HG03066 (cell line): ENCODE data around the gene HLA-DPB1.

Experiments used
- ATAC-seq: cut with Tn5 transposase; IDR thresholded peaks from one replicate; pipeline ENCODE4 v1.9.1; 2021; ENCODE audit warnings: low read depth; ENCODE audit not compliant: unreplicated experiment

Gene HLA-DPB1

DNA sequence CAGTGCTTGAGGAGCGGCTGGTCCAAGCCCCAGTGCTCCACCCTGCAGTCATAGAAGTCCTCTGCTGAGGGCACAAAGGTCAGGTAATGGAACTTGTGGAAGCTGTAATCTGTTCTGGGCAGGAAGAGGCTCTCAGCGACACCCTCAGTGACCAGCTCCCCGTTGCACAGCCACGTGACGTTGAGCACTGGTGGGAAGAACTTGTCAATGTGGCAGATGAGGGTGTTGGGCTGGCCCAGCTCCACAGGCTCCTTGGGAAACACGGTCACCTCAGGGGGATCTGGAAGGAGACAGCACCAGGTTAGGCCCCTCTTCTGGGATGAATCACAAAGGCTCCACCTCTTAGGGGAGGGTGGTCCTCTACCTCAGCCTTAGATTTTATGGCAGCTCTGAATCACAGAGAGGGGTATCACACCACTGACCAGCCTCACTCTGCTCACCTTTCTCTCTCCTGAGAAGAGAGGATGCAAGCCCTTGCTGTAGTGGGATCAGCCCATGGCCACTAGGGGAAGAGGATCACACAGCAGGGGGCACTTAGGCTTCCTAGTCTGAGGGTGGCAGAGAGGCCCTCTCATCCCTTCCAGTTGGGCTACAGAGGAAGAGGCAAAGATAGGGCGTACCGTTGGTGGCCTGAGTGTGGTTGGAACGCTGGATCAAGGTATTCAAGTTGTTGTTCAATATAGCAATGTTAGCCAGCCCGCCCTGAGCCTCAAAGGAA, 6.6 kb upstream of the HLA-DPB1 start:
- no peak for ATAC-seq

- no peak for ATAC-seq
Measured at GRCh38 chr6:33070909-33071308, 4.9 kb upstream of the HLA-DPB1 start.

GRCh38 chr6:33071569-33071968, 4.2 kb upstream of the HLA-DPB1 start:
- no peak for ATAC-seq

DNA sequence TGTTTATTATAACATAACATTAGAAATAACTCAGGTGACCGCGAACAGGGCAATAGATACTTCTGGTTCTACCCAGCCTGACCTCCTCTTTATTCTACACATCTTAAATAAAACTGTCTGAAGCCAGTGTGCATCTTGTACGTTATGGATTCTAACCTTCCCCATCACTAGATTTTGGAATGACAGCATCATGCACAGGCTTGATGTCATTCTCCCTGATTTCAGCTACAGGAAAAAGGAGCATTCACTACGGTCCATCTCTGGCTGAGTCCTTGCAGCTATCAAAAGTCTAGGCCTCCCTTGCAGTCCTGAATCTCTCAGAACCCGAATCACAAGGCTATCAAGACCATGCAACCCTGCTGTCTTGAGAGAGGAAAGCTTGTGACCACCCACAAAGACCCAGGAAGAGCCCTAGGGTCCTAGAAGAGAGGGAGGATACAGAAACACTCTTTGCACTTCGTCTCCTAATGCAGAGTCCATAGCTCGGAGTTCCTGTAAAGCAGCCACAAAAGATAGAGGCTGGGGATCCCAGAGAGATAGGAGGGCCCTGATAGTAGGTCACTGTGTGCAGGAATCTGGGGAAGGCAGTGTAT, 3.2 kb upstream of the HLA-DPB1 start:
- ATAC-seq = no peak

DNA sequence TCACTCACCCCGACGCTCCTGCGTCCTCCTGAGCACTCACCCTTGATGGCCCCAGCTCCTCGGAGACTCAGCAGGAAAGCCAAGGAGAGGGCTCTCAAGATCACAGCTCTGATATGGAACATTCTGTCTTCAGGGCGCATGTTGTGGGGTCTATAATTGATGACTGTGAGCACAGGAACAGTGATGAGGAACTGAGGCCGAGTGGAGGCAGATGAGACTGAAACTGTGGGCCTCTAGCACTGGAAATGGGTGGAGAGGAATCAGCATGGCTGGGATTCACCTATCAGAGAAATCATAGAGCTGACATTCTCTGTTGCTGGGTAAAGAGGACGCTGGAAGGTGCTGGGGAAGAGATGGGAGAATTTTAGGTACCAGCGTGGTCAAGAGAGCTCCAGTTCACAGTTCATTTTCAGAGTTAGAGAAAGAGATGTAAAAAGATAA, 2.3 kb upstream of the HLA-DPB1 start, which contains the start of gene HLA-DPA1:
Gene HLA-DPA1, minus strand, starts transcription at position 219 of the 441 bp plus-strand sequence.
- ATAC-seq = peak; percentile 62

- ATAC-seq = peak; percentile 13
Measured at GRCh38 chr6:33075208-33075567, 602 bp upstream of the HLA-DPB1 start.

- ATAC-seq = no peak
Measured at GRCh38 chr6:33076406-33076934, 680 bp downstream of the HLA-DPB1 start.

- ATAC-seq = no peak
Measured at GRCh38 chr6:33077908-33078307, 2.1 kb downstream of the HLA-DPB1 start.

GRCh38 chr6:33078442-33078841, 2.7 kb downstream of the HLA-DPB1 start:
- no peak for ATAC-seq

- no peak for ATAC-seq
Measured at GRCh38 chr6:33078919-33079521, 3.2 kb downstream of the HLA-DPB1 start.

GRCh38 chr6:33079580-33079979, 3.8 kb downstream of the HLA-DPB1 start:
- no peak for ATAC-seq

GRCh38 chr6:33080127-33081089, 4.6 kb downstream of the HLA-DPB1 start:
- no peak for ATAC-seq

GRCh38 chr6:33081098-33081824, 5.5 kb downstream of the HLA-DPB1 start:
- ATAC-seq = no peak

DNA sequence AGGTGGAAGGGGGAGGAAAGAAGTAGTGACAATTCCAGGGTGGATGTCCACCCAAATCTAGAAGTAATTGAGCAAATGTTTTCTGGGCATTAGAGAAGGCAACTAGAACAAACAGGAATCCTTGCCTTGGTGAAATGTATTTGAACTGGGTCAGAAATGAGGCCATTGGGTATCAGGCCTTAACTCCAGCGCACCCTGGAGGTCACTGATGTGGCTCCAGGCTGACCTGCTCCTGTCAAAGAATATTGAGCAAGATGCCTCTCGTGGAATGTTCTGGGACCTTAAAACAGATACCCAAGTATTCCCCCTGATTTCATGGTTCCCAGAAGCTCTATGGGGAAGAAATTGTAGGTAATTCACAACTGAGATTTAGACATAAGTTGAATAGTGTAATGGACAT, 6.9 kb downstream of the HLA-DPB1 start:
- ATAC-seq = no peak

GRCh38 chr6:33085627-33086026, 9.8 kb downstream of the HLA-DPB1 start:
- no peak for ATAC-seq

DNA sequence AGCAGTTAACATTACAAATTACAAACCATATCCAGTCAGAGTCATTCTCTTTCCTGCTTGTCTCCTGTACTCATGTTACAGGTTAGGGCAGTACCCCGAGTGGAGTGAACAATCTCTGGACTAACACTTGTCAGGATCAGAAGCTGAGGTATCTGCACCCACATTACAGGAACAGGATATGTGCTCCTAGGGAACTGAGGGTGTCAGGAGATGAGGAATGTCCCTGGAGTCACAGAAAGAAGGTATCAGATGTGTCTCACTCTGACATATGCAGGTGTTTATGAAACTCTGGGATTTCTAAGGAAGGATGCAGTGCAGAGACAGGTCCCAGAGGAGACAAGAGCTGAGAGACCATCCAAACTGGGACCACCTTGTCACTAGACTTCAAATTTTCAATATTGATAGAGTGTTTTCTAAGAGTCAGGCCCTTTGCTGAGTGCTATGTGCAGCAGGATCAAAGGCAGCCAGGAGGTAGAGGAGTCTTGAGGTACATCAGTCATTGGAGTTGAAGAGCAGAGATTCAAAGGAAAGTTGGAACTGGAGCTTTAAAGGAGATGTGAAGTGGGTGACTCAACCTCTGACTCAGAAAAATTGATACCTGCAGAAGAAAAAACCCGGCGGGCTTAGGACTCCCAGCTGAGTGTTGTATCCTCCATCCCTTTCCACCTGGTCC, 12.6 kb downstream of the HLA-DPB1 start:
- ATAC-seq = no peak

DNA sequence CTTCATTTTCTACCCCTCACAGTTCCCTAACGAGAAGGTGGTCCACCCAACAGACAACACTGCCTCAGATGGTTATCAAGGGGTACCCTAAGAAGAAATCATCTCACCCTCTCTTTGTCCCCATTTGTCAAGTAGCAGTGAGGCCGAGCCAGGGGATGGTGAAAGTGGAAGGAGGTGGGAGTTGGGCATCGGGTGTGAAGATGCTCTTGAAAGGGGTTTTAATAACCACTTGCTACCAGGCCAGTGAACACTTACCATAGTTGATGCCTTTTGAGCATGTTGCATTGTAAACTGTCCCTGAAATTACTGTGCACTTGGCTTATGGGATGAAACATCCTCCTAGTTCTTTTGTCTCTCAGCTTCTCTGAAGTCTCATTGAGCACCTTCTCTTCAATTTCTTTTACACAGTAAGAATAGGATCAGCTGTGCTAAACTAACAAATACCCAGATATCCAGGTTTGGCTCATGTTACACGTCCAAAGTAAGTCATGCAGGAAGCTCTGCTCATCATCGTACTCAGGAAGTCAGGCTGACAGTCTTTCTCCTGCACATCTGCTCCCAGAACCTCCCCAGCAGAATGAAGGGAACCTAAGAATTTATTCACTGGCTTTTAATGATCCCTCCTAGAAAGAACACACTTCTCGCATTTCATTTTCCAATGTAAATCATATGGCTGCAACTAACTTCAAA, 13.3 kb downstream of the HLA-DPB1 start:
- ATAC-seq = no peak

- no peak for ATAC-seq
Measured at GRCh38 chr6:33091957-33092356, 16.2 kb downstream of the HLA-DPB1 start.

GRCh38 chr6:33092385-33092784, 16.6 kb downstream of the HLA-DPB1 start:
- no peak for ATAC-seq
